Small intestine (tissue), 16 donors: ENCODE data around the gene CCDC158. TPM values are rescaled to one million over a fixed set of nuclear protein-coding genes. Genes with fewer than 3 reads are reported as not detected.
A peak's percentile ranks its signal among the peaks of the same experiment; 100 is the strongest.

Experiments
- DNase-seq, 2 donors: peaks; one replicate each; pipeline versions ENCODE4 v3.0.0 to v3.0.0-alpha.2; 2013
- FAIRE-seq: peaks from 2 replicates; lab custom pipeline; 2012; peaks lifted over from hg19 to GRCh38; lab: Jason Lieb, UNC
- H3K27ac ChIP-seq, 3 donors: one replicate each; pipeline ENCODE4 v1.5.1; 2013; ENCODE audit warnings: low read length in 2 of 3, mild to moderate bottlenecking in 2 of 3, control low read depth in 1 of 3, inconsistent platforms in 1 of 3, low read depth in 1 of 3, moderate library complexity in 1 of 3
- H3K27me3 ChIP-seq, 3 donors: one replicate each; pipeline ENCODE4 v1.6.1; 2013; ENCODE audit warnings: low read length in 3 of 3, inconsistent platforms in 1 of 3; ENCODE audit not compliant: control insufficient read depth in 3 of 3, insufficient read depth in 3 of 3
- H3K36me3 ChIP-seq, 3 donors: one replicate each; pipeline ENCODE4 v1.6.1; 2013; ENCODE audit warnings: low read length in 3 of 3, inconsistent platforms in 1 of 3, low read depth in 1 of 3, mild to moderate bottlenecking in 1 of 3, moderate library complexity in 1 of 3; ENCODE audit not compliant: control insufficient read depth in 3 of 3, insufficient read depth in 2 of 3
- H3K4me1 ChIP-seq, 3 donors: one replicate each; pipeline ENCODE4 v1.6.1; 2013; ENCODE audit warnings: low read length in 2 of 3, inconsistent platforms in 1 of 3, low read depth in 1 of 3, mild to moderate bottlenecking in 1 of 3, moderate library complexity in 1 of 3; ENCODE audit not compliant: control insufficient read depth in 3 of 3, insufficient read depth in 2 of 3
- H3K4me3 ChIP-seq, 3 donors: one replicate each; pipeline ENCODE4 v1.5.1; 2013; ENCODE audit warnings: low read length in 3 of 3, control low read depth in 1 of 3, inconsistent platforms in 1 of 3, low read depth in 1 of 3, mild to moderate bottlenecking in 1 of 3, moderate library complexity in 1 of 3
- H3K9me3 ChIP-seq, 2 donors: one replicate each; pipeline ENCODE4 v1.6.1; 2013; ENCODE audit warnings: low read depth in 1 of 2, low read length in 1 of 2; ENCODE audit not compliant: control insufficient read depth in 2 of 2, insufficient read depth in 1 of 2
- WGBS, 3 donors: extraction: QIAGEN DNeasy Blood & Tissue Kit; methylation state at CpG; one replicate each; pipeline ENCODE4 v1.1.7; 2013; 5-methylcytosine and 5-hydroxymethylcytosine counted together
- long read RNA-seq, 10 donors: transcript quantifications; one replicate each; lab custom pipeline, GENCODE V29; 2026
- polyA plus RNA-seq, 4 donors: library from polyadenylated mRNA; stranded (reverse) in 3 of 4; unstranded in 1 of 4; fragments of 200-250 nt in 3 of 4; fragments of 120-200 nt in 1 of 4; gene quantifications; one replicate each; pipeline versions ENCODE4 v1.2.1 to v1.2.3, GENCODE V29; 2013
- donor health status: healthy with polysubstance abuse.
- donor health status: control.
- donor health status: control.
- donor health status: Bipolar disorder and iron deficiency.
- donor health status: healthy.

Gene CCDC158
- polyA plus RNA-seq = under 1 TPM in 2 of 4 donors, not detected in 2; 0.03 to 0.15 TPM
- long read RNA-seq, donor 1 = 0 reads
- long read RNA-seq, donor 2 = 0 reads
- long read RNA-seq, donor 3 = 0 reads
- long read RNA-seq, donor 4 = 0 reads
- long read RNA-seq, donor 5 = 0 reads
- long read RNA-seq, donor 6 = 0 reads
- long read RNA-seq, donor 7 = 0 reads
- long read RNA-seq, donor 8 = 0 reads
- long read RNA-seq, donor 9 = 0 reads
- long read RNA-seq, donor 10 = 0 reads

- peaks cover 0 to 3% (median 0%) of the 10 kb centered on the region in 3 donors for H3K4me1 ChIP-seq
- no peak within 1 kb of the TSS for H3K27ac ChIP-seq
- WGBS, 3 donors = 6 to 13% (median 12%) methylated on average over 58 to 79 of the region's 79 CpGs
- FAIRE-seq (no peak), DNase-seq (peak in 1 of 2 donors; percentile 76)
- H3K9me3 ChIP-seq = peaks cover 0 to 2% of the 10 kb centered on the region in 2 donors
- H3K36me3 ChIP-seq = no peaks in the 10 kb centered on the region
- peak within 1 kb of the TSS in 2 of 3 donors; percentile 51 for H3K4me3 ChIP-seq
- peaks cover 0 to 4% (median 3%) of the 10 kb centered on the region in 3 donors for H3K27me3 ChIP-seq
Measured at GRCh38 chr4:76420762-76421581, at the start of gene CCDC158. Gene CCDC158, minus strand, starts transcription at chr4:76421141. Its CDS starts 17,934 bp downstream, at chr4:76403207.

- Histone ChIP-seq H3K4me1 (no peaks in the 10 kb centered on the region), H3K36me3 (no peaks in the 10 kb centered on the region), H3K9me3 (no peaks in the 10 kb centered on the region), H3K27me3 (no peaks in the 10 kb centered on the region), H3K27ac (no peak overlapping the region), H3K4me3 (no peak overlapping the region)
- FAIRE-seq (no peak), DNase-seq (no peak)
- 89 to 100% (median 91%) methylated on average over 1 of the region's 1 CpG for WGBS, 3 donors
Measured at GRCh38 chr4:76470532-76470931, 49.6 kb upstream of the CCDC158 start.

GRCh38 chr4:76470064-76470463, 49.1 kb upstream of the CCDC158 start:
- Histone ChIP-seq H3K36me3 (no peaks in the 10 kb centered on the region), H3K27ac (no peak overlapping the region), H3K27me3 (no peaks in the 10 kb centered on the region), H3K4me1 (no peaks in the 10 kb centered on the region), H3K4me3 (no peak overlapping the region), H3K9me3 (no peaks in the 10 kb centered on the region)
- DNase-seq (no peak), FAIRE-seq (no peak)

GRCh38 chr4:76463568-76463967, 42.6 kb upstream of the CCDC158 start:
- WGBS, 3 donors = 91 to 97% (median 94%) methylated on average over 2 of the region's 2 CpGs
- FAIRE-seq (no peak), DNase-seq (no peak)

GRCh38 chr4:76459291-76459723, 38.4 kb upstream of the CCDC158 start:
- 77 to 93% (median 85%) methylated on average over 11 of the region's 11 CpGs for WGBS, 3 donors
- Histone ChIP-seq H3K4me3 (no peak overlapping the region), H3K27ac (no peak overlapping the region), H3K36me3 (no peaks in the 10 kb centered on the region), H3K9me3 (peaks cover 0 to 15% of the 10 kb centered on the region in 2 donors), H3K27me3 (no peaks in the 10 kb centered on the region), H3K4me1 (no peaks in the 10 kb centered on the region)
- no peak for DNase-seq
- no peak for FAIRE-seq

More at GRCh38 chr4:76463568-76463967, 42.6 kb upstream of the CCDC158 start:
- H3K27ac ChIP-seq = no peak overlapping the region
- H3K27me3 ChIP-seq = no peaks in the 10 kb centered on the region
- no peaks in the 10 kb centered on the region for H3K4me1 ChIP-seq
- H3K9me3 ChIP-seq = peaks cover 0 to 17% of the 10 kb centered on the region in 2 donors
- no peak overlapping the region for H3K4me3 ChIP-seq
- no peaks in the 10 kb centered on the region for H3K36me3 ChIP-seq

GRCh38 chr4:76458825-76459224, 37.9 kb upstream of the CCDC158 start:
- FAIRE-seq (no peak), DNase-seq (no peak)
- H3K36me3 ChIP-seq = no peaks in the 10 kb centered on the region
- H3K4me1 ChIP-seq = no peaks in the 10 kb centered on the region
- peaks cover 0 to 11% of the 10 kb centered on the region in 2 donors for H3K9me3 ChIP-seq
- H3K4me3 ChIP-seq = no peak overlapping the region
- no peak overlapping the region for H3K27ac ChIP-seq
- WGBS, 3 donors = 77 to 93% (median 92%) methylated on average over 3 of the region's 3 CpGs
- no peaks in the 10 kb centered on the region for H3K27me3 ChIP-seq

GRCh38 chr4:76458297-76458696, 37.4 kb upstream of the CCDC158 start:
- no peaks in the 10 kb centered on the region for H3K4me1 ChIP-seq
- H3K27me3 ChIP-seq = no peaks in the 10 kb centered on the region
- peaks cover 0 to 6% of the 10 kb centered on the region in 2 donors for H3K9me3 ChIP-seq
- 86 to 96% (median 89%) methylated on average over 2 of the region's 2 CpGs for WGBS, 3 donors
- DNase-seq (no peak), FAIRE-seq (no peak)
- H3K4me3 ChIP-seq = no peak overlapping the region
- H3K36me3 ChIP-seq = no peaks in the 10 kb centered on the region
- H3K27ac ChIP-seq = no peak overlapping the region

- H3K27ac ChIP-seq = no peak overlapping the region
- H3K27me3 ChIP-seq = no peaks in the 10 kb centered on the region
- no peaks in the 10 kb centered on the region for H3K36me3 ChIP-seq
- DNase-seq = no peak
- no peak for FAIRE-seq
- WGBS, 3 donors = 69 to 92% (median 86%) methylated on average over 7 of the region's 7 CpGs
- H3K9me3 ChIP-seq = peaks cover 0 to 3% of the 10 kb centered on the region in 2 donors
- no peaks in the 10 kb centered on the region for H3K4me1 ChIP-seq
- no peak overlapping the region for H3K4me3 ChIP-seq
Measured at GRCh38 chr4:76457885-76458284, 36.9 kb upstream of the CCDC158 start.
